Measurements from ENCODE around the gene ANKRD36C.
A peak's percentile ranks its signal among the peaks of the same experiment; 100 is the strongest.
"Not testable (repeated sequence)": the region's sequence is repeated elsewhere in the genome, so short reads cannot be mapped to it uniquely, and the experiment has no call there.

Gene ANKRD36C

DNA sequence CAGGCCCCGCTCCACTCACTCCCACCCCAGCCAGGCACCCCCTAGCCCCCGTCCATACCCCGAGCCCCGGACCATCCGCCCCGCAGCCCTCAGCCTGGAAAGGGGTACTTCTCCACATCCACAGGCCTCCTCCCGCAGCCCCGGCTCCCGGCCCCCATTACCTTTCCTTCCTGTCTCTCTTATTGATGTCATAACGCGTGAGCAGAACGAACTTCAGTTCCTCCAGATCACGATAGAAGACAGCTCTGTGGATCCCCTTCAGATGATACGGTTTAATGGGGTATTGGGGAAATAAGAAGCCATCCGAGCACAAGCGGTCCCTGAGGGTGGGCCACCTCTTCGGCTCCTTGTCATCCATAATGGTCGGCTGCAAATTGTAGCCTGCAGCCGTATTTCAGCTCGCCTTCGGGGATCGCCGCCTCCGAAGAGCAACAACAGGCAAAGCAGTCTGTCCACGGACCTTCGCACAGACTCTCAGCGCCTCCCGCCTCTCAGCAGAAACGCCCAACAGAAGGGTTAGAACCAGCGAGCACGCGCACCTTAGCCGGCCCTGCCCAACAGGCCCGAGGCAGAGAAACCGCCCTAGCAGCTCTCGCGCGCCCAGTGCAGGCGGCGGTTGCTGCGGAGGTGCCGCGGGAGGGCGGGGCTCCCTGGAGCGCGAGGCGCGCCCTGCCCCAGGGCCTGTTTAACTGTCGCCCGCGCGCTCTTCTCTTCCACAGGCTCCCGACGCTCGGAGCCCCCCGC is at the start of gene ANKRD36C:
Gene ANKRD36C, minus strand, starts transcription at position 474 of the 744 bp plus-strand sequence. Its CDS starts 116 bp downstream, at position 358.
- not testable (repeated sequence) for FAIRE-seq

DNA sequence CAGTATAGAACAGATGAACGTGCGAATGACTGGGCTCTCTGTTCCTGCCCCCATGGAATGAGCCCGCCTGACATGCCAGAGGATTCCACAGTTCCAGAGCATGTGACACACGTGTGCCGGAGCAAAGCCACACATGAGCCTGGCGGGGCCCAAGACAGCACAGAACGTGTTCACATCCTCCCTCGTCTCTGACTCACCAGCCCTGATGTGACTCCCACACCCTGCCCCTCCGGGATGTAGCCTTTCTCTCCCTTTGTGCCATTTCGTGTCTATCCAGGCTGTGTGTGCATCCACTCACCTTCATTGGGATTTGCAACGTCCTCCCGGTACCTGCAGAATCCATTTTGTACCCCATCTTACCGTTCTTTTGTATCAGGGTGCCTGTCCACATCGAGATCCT is 43.9 kb upstream of the ANKRD36C start:
- not testable (repeated sequence) for FAIRE-seq

DNA sequence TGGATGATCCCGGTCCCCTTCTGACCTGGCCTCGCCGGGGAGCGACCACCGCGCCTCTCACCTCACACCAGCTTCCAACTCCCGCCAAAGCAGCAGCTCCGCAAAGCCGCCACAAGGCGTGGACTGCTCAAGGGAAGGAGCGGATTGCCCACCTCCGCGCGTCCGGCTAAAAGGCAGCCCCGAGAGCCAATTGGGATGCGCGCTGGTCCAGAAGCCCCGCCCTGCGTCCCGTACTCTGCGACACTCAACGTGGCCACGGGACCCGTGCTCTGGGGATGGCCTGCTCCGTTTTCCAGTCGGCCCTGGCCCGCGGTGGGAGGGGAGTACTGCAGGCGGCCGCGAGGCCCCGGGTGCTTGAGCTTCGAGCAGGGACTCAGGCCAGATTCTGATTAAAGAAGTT is 43.2 kb upstream of the ANKRD36C start, which contains the start of gene GPAT2:
Gene GPAT2, minus strand, starts transcription at position 125 of the 400 bp plus-strand sequence. CDS start 2,557 bp downstream, outside the sequence.
- not testable (repeated sequence) for FAIRE-seq

DNA sequence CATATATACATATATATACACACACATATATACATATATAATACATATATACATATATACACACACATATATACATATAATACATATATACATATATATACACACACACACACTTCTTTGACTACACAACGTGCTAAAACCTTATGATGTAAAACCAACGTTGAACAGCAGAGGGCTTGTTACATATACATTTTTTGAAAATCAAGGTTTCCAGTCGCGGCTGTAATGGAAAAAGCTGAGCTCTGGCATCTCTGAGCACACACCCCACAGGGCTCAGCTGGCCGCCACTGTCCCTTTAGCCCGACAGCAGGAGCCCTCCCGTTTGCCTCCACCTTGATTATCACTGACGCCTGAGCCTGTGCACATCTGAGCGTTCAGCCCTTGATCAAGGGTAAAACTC is 42.4 kb upstream of the ANKRD36C start:
- FAIRE-seq, result peak; percentile 81

DNA sequence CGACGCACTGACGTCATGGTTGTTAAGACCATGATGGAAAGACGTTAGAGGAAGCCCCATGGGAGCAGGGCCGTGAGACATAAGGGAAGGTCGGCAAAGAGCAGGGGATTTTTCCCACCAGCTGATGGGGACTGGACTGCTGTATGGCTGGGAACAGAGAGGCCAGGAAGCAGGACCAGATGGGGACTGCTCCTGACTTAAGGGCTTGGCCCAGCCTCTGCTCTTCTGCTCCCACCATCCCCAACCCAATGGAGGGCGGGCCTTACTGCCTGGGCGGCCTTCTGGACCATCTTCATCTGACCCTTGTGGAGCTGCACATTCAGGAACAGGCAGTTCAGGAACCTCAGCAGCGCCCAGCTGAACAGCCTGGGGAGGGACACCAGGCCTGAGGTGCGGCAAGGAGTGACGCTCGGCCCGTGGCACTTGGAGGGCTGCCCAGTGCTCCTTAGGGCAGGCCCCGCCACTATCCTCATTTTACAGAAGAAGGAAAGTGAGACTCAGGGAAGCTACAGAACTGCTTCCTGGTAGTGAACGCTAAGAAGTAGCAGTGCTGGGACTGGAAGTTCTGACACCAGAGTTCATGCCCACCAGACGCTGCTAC is 36.2 kb upstream of the ANKRD36C start:
- FAIRE-seq, result not testable (repeated sequence)

DNA sequence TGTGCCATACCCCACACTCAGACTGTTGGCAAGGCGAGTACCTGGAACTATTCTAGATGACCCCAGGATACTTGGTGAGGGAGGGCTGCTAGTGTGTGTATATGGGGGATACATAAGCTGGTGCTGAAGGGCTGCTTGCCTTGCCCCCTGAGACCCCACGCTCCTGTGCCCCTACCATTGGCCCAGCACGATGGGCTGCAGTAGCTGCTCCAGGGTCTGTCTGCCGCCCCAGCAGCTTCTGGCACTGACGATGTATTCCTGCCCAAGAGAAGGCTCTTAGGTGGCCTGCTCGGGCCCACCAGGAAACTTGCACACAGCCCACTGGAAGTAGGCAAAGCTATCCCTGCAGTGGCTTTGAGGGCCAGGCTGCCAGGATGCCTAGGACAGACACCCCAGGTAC is 34.1 kb upstream of the ANKRD36C start:
- FAIRE-seq, result not testable (repeated sequence)

DNA sequence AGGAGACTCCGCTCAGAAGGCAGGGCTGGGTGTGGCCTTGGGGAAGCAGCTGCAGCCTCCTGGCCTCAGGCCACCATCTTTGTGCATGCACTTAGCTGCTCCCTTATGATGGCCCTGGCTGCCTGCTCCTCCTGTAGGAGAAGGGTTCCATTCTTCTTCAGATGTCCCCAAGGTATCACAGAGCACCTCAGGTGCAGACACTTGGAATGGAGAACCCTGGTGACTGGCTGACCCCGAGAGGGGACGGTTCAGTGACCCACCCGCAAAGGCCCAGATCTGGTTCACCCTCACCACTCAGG is 33.5 kb upstream of the ANKRD36C start:
- no peak for FAIRE-seq

DNA sequence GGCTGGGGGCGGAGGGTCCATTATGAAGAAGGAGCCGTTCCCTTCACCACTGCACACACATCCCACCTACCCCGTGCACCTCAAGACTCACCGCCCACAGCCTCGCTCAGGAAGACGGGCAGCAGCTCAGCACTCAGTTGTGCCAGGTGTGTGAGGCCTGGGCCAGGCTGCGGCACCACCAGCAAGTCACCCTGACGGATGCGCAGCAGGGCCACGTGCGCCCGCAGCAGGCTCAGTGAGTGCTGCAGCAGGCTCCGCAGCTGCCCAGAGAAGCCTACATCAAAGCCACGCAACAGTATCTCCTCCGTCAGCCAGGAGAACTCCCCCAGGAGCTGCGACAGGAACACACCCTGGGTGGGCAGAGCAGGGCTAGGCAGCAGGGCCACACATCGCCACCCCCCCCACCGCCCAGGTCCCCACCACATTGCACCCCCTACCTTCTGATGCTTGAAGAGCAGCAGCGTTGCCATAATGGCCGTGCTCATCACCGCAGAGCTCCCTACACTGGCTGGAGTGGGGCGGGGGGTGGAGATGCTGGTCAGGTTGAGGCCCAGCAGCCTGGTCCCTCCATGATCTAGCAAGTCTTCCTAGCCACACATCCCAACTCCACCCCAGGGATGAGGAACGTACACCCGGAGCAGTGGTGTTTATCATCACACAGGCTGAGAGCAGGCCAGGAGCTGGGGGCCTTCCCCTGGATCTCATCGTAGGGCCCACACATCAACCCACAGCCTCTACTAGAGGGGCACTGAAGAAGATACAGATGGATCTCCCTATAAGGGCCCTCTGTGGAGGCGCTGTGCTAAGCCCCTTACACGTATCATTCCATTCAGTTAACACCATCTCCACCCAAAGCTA is 32.9 kb upstream of the ANKRD36C start:
- FAIRE-seq, result no peak

DNA sequence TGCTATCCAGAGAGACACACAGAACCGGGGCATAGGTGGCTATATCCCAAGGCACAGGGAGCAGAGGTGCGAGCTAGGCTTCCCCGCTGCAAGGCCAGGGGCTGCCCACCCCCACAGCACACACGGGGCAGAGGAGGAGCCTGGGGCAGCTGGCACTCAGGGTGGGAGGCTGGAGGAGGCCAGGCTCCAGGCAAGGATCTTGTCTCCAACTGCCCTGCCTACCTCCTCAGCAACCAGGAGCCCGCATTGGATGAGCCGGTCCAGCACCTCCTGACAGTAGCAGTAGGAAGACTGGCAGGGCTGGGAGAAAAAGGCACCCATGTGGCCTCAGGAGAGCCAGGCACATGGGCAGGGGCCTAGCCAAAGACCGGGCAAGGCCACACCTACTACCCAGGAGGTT is 32.1 kb upstream of the ANKRD36C start:
- not testable (repeated sequence) for FAIRE-seq

DNA sequence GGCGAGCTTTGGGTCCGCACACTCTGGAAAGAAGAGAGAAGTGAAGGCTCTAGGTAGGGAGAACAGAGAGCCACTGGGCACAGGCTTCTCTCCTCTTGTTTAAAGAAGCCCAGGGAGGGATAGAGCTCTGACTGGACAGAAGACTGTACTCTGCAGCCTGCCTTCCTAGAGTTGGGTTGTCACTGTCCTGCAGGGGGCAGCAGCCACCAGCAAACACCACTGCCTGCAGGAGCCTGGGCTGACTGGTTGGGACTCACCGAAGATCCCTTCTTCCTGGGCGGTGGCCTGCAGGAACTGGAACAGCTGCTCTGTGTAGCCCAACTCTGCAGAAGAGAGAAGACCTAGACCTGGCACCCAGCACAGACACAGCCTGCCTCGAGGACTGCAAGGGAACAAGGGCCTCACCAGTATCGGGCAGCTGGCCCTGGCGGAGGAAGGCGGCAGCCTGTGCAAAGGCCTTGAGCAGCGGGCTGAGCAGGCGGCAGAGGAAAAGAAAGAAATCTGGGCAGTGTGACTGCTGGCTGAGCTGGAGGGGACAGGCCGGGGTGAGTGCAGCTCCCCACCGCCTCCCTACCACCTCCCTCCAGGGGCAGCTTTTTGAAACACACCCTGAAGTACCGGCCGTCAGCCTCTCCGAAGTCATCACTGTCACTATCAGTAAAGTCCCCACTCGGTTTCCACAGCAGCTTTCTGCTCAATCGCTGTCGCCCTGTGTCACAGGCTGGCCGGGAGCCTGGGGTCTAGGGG is 31.2 kb upstream of the ANKRD36C start:
- FAIRE-seq, result not testable (repeated sequence)

DNA sequence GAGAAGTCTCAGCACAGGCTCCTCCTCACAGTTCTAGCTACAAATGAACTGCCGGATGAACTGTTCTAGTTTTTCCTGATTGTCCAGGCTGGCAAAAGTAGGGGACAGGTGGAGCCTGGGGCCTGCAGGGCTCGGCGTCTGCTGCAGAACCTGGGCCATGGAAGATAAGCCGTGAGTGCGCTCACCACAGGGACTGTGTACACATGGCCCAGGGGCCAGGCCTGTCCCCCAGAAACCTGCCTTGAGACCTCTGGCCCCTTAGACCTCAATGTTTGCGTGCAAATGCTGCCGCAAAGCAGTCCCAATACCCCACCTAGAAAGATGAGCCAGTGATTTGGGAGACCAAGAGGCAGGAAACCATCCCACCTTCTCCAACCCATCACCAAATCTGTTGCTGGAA is 30.5 kb upstream of the ANKRD36C start:
- FAIRE-seq, result not testable (repeated sequence)

DNA sequence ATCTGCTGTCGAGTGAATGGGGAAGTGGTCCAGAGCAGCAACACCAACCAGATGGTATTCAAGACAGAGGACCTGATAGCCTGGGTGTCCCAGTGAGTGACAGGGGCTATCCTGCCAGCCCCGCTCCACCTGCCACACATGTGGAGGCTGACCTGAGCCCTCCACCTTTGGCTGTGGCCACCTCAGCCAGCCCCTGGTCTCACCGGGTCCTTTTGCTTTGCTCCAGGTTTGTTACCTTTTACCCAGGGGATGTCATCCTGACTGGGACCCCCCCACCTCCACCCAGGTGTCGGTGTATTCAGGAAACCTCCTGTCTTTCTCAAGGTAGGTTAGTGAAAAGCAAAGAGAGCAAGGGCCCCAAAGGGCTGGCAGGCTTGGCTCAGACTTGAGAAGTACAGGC is 29.5 kb upstream of the ANKRD36C start:
- FAIRE-seq, result not testable (repeated sequence)

DNA sequence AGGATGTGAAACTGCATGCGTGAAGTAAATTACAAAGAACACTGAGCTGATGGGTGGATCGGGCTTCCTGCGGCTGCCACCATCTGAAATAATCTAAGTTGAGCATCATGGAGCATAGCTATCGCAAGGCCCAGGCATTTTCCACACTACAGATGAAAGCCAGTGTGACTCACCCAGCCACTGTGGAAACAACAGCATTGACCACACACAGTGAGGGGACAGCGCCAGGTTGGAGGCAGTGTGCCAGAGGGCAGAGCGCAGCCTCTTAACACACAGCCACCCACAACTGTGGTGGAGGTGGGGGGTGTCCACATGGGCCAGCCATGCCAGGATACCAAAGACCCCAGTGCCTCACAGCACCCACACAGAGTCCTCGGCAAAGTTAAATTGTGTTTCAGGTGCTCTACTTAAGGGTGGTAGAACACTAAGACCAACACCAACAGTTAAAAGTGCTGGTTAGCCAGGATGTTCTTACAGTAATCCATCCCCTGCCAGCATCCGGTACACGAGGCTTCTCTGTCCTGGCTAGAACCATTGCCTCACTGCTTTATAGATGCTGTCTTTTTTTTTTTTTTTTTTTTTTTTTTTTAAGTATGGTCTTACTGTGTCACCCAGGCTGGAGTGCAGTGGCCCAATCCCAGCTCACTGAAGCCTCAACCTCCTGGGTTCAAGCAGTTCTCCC is 28.4 kb upstream of the ANKRD36C start:
- not testable (repeated sequence) for FAIRE-seq

DNA sequence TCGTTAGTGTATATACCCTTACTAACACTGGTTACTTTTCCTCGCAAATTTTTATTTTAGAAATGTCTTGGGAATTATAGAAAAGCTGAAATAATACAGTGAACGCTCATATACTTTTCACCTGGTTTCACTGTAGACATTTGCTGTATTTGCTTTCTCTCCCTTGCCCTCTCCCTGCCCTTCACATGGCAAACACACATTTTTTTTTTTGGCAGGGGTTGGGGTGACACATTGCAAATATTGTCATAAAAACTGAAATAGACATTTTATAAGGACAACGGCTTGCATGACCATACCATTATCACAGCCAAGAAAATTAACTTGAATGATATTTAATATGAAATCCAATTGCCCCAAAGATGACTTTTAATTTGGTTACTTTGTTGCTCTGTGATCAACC is 24.7 kb upstream of the ANKRD36C start:
- FAIRE-seq, result not testable (repeated sequence)

DNA sequence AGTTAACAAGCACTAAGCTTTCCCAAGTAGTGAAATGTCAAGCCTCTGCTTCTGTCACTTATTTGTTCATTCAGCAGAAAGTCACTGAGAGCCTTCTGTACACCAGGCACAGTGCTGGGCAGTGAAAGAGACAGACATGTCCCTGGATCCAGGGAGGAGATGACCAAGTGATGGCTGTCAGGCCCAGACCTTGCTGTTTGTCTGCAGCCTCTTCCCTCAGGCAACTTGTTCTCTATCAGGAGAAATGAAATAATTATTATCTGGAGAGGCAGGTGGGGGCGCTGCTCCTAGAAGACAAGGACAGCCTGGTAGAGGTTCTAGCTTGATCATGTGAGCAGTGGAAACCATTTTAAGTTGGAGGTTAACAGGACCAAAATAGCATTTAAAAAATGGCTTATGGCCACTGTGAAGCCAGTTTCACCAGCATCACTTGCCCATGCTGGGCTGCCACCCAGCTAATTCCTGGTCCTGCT is 21.2 kb upstream of the ANKRD36C start:
- FAIRE-seq, result not testable (repeated sequence)

DNA sequence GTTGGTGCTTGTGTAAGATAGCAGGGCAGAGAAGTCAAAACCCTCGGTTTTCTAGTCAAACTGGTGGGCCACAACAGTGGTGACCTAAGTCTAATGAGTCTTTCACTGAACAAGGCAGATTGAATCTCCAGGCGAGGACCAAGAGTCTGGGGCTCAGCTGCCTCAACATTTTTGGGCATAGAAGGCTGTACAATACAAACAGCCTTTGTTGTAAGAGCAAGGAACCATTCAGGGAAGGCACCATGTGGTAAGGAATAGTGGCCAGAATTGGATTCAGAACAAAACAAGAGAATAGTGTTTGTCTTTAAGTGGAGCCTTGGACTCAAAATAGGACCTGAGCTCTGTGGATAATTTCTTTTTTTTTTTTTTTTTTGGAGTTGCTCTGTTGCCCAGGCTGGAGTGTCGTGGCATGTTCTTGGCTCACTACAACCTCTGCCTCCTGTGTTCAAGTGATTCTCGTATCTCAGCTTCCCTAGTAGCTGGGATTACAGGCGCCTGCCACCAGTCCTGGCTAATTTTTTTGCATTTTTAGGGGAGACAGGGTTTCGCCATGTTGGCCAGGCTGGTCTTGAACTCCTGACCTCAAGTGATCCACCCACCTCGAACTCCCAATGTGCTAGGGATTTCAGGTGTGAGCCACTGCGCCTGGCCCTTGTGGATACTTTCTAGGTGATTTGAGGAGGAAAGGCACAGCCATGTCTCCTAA is 20.6 kb upstream of the ANKRD36C start:
- not testable (repeated sequence) for FAIRE-seq

DNA sequence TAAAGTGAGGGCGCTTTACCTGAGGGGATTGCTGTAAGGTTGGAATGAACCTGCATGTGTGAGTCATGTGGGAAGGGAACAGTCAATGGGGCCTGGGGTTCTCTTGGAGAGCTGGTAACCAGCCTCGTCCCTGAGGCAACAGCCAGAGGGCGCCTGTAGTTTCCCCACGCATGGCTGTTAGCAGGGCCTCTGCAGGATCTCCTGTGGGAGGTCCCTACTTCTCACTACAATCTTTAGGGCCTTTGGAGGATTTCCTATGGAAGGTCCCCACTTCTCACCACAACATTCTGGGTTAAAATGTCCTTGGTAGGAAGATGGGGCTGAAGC is 19.5 kb upstream of the ANKRD36C start:
- not testable (repeated sequence) for FAIRE-seq

DNA sequence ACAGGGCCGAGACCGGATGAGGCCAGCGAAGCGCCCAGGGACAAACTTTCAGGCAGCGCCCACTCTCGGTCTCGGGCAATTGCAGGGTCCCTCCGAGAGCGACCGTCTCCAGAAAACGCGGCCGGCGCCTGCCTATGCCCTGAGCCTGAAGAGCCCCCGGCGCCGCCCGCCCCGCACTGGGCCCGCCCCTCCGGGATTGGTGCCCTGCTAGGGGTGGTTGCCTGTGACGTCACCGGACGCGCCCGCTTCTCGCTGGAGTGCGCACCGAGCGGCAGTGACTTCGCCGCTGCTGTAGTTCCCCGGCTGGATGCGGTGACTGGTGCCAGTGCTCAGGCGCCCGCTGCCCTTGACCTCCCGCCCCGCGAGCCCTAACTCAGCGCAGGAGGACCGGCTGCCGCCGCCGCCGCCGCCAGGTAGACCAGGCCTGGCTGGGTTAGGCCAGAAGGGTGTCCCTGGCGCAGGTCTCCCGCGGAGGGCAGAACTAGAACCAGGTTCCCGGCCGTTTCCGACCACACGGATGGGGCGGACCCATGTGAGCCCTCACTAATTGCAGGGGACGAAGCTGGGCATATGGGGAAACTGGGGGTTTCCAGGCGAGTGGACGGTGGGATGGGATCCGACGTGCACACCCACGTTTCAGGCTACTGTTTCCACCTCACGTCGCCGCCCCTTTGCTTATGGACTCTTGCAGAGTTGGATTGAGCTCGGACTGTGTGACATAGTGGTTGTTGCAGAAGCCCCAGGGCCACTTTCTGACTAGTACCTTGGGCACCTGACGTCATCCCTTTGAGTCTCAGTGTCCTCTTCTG is 18.9 kb upstream of the ANKRD36C start:
- FAIRE-seq, result not testable (repeated sequence)

DNA sequence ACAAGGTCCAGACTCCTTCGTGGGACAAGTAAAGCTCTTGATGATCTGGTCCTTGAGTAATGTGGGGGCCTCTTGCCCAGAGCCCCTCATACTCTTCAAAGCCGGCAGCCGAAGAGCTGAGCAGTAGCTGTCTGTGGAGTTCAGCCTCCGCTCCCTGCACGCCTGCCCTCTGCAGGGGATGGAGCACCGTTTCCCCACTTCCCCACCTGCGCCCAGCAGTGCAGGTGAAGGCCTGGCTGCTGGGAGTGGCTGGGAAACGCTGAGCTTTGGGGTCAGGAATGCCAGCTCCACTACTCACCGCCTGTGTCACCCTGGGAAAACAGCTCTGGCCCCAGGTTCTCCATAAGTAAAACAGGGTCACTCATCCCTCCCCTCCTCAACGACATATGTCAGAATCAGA is 18.2 kb upstream of the ANKRD36C start:
- not testable (repeated sequence) for FAIRE-seq

DNA sequence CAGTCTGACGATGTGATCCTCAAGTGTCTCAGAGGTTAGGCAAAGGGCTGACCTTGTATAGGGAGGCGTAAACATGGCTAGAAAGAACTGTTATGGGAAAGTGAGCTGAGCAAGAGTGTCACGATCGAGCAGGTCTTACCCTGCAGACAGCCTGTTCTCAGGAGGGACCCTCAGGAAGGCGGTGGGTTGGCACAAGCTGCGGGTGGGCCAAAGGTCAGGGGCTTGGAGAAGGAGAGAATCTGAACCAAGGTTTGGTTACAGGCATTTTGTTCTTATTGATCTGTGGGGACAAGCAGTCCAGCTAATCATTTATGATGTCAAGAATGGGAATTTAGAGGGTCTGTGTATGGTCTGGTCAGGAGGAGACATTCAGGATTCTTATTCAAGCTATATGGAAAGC is 16.4 kb upstream of the ANKRD36C start:
- not testable (repeated sequence) for FAIRE-seq

All from endometrium (tissue), 2 donors.